HG03175 (cell line): Measurements from ENCODE around the gene MYL7.

Experiments used
- ATAC-seq: cut with Tn5 transposase; IDR thresholded peaks from one replicate; pipeline ENCODE4 v1.9.1; 2021; ENCODE audit warnings: mild to moderate bottlenecking, moderate library complexity; ENCODE audit not compliant: unreplicated experiment

MYL7 gene

GRCh38 chr7:44101966-44102845 is 38.9 kb downstream of the MYL7 start:
- no peak for ATAC-seq

GRCh38 chr7:44101303-44101965 is 39.7 kb downstream of the MYL7 start:
- ATAC-seq, result no peak

- ATAC-seq, result no peak
Measured at GRCh38 chr7:44100458-44101302, 40.5 kb downstream of the MYL7 start.

- no peak for ATAC-seq
Measured at GRCh38 chr7:44099669-44100068, 41.5 kb downstream of the MYL7 start.

- no peak for ATAC-seq
Measured at GRCh38 chr7:44098092-44099068, 42.8 kb downstream of the MYL7 start.

- peak; percentile 72 for ATAC-seq
Measured at GRCh38 chr7:44097064-44097932, 43.8 kb downstream of the MYL7 start.

GRCh38 chr7:44096326-44096881 is 44.7 kb downstream of the MYL7 start:
- ATAC-seq, result no peak

- no peak for ATAC-seq
Measured at GRCh38 chr7:44095781-44096180, 45.4 kb downstream of the MYL7 start.

GRCh38 chr7:44094883-44095592 is 46.1 kb downstream of the MYL7 start:
- ATAC-seq, result no peak

- no peak for ATAC-seq
Measured at GRCh38 chr7:44094365-44094764, 46.8 kb downstream of the MYL7 start.

GRCh38 chr7:44093102-44093641 is 48.0 kb downstream of the MYL7 start:
- ATAC-seq, result no peak
